ENCODE data around the gene LGI4.

Gene LGI4

GRCh38 chr19:35123573-35123972, 11.3 kb downstream of the LGI4 start:
- no peak for DNase-seq (ENCODE audit: low read depth)

GRCh38 chr19:35122687-35123551, 11.9 kb downstream of the LGI4 start:
- no peak for DNase-seq (ENCODE audit: low read depth)

- DNase-seq (ENCODE audit: low read depth) = no peak
Measured at GRCh38 chr19:35120898-35121297, 14.0 kb downstream of the LGI4 start.

GRCh38 chr19:35120492-35120891, 14.4 kb downstream of the LGI4 start:
- DNase-seq (ENCODE audit: low read depth) = no peak

- no peak for DNase-seq (ENCODE audit: low read depth)
Measured at GRCh38 chr19:35119578-35120155, 15.2 kb downstream of the LGI4 start.

DNA sequence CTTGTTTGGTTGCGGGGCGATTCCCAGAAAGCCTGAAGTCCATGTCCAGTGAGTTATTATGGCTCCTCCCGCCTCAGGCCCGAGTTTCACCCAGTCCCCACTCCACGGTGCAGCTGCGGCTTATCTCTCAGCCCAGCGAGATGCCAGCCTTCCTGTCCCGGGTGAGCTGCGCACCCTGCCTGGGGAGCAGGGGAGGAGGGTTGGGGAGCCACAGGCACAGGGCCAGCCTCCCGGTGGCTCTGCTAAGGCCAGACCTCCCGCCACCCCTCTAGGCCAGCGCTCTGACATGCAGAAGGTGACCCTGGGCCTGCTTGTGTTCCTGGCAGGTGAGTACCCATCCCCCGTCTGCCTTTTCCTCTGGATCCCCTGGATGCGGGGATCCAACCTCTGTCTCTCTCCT, 15.8 kb downstream of the LGI4 start:
- no peak for DNase-seq (ENCODE audit: low read depth)

DNA sequence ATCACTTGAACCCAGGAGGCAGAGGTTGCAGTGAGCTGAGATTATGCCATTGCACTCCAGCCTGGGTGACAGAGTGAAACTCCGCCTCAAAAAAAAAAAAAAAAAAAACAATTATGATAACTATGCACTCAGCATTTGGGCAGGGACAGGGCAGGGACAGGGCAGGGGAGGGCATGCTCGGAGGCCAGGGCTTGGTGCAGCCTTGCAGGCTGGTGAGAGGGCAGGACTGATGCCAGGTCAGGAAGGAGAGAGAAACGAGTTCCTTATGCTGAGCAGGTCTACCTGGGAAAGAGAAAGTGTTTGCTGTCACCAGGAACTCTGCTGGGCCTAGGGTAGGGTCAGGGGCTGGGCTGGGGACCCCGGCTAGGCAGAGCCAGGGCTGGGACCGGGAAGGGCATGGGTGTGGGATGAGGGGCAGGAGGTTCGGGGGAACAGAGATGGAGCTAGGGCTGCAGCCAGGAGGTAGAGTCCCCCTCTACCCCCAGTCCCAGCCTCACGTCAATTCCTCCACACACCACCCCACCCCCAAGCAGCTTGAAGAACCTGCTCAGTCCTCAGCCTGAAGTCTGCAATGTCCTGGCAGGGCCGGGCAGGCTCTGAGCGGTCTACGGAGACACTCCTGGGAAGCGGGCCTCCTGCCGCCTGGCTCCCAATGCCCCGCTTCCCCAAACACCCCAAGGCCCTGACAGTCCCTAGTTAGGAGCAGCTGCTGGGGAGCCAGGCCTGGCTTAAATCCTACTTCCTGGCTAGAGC, 16.4 kb downstream of the LGI4 start:
- DNase-seq (ENCODE audit: low read depth) = no peak

DNA sequence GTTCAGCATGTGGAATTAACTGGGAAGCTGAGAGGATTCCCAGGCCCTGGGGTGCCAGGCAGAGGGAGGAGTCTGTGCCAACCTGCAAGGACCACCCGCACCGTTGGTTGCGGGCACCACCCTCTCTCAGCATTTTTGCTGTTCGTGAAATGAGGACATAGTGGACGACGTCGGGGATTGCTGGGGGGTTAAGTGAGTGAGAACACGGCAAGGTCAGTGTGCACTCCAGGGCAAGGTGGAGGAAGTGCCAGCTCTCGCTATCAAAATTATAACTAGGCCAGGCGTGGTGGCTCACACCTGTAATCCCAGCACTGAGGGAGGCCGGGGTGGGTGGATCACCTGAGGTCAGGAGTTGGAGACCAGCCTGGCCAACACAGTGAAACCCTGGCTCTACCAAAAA, 17.1 kb downstream of the LGI4 start:
- DNase-seq (ENCODE audit: low read depth) = no peak

GRCh38 chr19:35117116-35117515, 17.7 kb downstream of the LGI4 start:
- no peak for DNase-seq (ENCODE audit: low read depth)

- DNase-seq (ENCODE audit: low read depth) = no peak
Measured at GRCh38 chr19:35116072-35116801, 18.6 kb downstream of the LGI4 start.

- DNase-seq (ENCODE audit: low read depth) = no peak
Measured at GRCh38 chr19:35115177-35115951, 19.5 kb downstream of the LGI4 start, which contains the start of gene FXYD3. Gene FXYD3 (plus strand): TSS chr19:35115823. CDS start chr19:35119377, 3,554 bp downstream.

GRCh38 chr19:35114353-35115176, 20.3 kb downstream of the LGI4 start:
- DNase-seq (ENCODE audit: low read depth) = peak; percentile 44

DNA sequence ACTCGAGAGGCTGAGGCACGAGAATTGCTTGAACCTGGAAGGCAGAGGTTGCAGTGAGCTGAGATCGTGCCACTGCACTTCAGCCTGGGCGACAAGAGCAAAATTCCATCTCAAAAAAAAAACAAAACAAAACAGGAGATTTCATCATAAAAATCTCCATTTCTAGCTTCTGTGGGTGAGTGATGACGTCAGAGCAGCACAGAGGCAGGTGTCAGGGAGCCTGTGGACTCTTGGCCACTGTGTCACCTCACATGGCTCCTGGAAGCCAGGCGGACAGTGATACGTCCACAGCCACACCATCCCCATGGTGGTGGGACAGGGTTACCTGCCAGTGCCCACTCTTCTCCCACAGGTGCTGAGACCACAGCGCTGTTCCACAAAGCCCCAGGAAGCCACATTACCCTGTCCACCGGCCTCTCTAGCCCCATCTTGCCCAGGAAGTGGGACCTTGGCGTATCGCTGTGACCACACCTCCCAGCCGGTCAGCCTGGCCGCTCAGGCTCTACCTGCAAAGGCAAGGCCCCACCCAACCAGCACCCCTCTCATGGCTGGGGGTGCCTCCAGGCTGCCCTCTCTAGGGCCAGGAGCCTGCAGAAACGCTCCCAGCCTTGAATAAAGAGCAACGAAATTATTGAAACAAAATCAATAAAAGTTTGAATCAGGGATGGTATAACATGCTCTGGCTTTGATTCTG, 21.7 kb downstream of the LGI4 start:
- DNase-seq (ENCODE audit: low read depth) = no peak

- no peak for DNase-seq (ENCODE audit: low read depth)
Measured at GRCh38 chr19:35110974-35111373, 23.9 kb downstream of the LGI4 start.

- DNase-seq (ENCODE audit: low read depth) = no peak
Measured at GRCh38 chr19:35109395-35110112, 25.3 kb downstream of the LGI4 start.

DNA sequence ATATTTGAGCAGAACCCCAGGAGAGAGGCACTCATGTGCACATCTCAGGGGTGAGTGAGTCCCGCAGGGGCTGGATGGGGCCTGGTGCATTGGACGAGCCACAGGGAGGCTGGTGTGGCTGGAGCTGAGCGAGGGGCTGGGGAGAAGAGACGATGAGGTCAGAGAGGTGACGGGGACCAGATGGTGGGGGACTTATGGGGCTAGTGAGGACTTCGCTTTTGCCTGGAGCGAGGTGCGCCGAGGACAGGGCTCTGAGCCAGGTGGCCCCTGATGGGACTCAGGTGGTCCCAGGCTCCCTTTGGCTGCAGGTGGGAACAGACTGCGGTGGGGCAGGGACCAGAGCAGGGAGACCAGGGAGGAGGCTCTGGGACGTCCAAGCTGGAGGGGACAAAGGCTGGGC, 26.1 kb downstream of the LGI4 start:
- no peak for DNase-seq (ENCODE audit: low read depth)

DNA sequence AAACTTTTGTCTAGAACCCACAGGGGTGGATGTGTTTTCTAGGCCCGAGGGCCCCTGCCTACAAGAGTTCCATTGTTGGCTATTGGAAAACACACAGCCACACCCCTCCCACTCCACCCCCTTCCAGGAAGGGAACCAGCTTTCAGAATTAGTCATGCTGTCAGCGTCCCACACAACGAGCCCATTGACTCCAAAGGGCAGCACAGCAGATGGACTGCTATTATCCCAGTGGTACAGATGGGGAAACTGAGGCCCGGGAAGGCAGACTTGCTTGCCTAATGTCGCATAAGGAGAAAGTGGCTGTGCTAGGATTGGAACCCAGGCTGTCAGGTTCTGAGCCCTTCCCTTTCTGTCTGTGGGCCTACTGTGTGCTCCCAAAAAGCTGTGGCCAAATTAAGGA, 27.3 kb downstream of the LGI4 start:
- DNase-seq (ENCODE audit: low read depth) = no peak

DNA sequence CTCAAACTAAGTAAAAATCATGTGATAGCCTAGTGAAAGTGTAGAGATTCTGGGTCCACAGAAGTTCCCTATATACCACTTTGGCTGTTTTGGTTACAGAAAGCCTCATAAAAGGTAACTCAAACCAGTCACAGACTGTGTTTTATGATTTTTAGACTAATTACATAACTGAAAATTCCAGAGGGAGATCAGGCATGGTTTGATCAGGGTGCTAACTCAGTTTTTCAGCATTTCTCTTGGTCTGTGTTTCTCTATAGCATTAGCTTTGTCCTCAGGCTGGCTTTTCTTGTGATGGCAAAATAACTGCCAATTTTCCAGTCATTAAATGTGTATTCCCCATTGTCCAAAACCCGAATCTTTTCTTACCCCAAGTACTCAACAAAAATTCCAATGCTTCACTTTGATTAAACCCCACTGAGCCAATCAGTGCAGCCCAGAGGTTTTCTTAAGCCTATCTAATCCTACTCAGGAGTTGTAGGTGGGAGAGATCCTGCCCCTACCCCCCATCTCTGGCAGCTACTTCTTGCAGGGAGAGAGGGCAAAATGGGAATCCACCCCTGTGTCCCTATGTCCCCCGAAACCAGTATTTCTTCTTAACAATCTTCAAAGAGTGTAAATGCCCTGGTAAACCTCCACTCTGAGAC, 27.8 kb downstream of the LGI4 start:
- DNase-seq (ENCODE audit: low read depth) = no peak

DNA sequence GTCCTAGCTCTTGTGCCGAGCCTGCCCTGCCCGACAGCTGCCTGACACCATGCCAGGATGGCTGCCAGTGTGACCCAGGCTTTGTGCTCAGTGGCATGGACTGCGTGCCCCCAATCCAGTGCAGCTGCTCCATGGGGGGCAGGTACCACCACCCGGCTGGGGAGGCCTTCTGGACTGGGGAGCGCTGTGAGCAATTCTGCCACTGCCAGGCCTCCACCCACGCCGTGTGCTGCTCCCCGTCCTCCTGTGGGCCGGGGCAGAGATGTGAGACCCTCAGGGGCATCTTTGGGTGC, 28.6 kb downstream of the LGI4 start:
- DNase-seq (ENCODE audit: low read depth) = no peak
